HepG2 (cell line): ENCODE data around the gene GPT2. TPM values are rescaled to one million over a fixed set of nuclear protein-coding genes. Genes with fewer than 3 reads are reported as not detected.
A peak's percentile ranks its signal among the peaks of the same experiment; 100 is the strongest.
"Not testable (repeated sequence)": the region's sequence is repeated elsewhere in the genome, so short reads cannot be mapped to it uniquely, and the experiment has no call there.

Experiments used
- ESRRA ChIP-seq: sonication (generic); formaldehyde crosslinking; IDR thresholded peaks from 2 replicates; pipeline ENCODE4 v1.5.1; 2020; ENCODE audit warnings: mild to moderate bottlenecking, low read depth, missing genetic modification reagents
- FOXA3 ChIP-seq: IDR thresholded peaks from 2 replicates; pipeline ENCODE4 v1.6.1; 2016; ENCODE audit warnings: missing genetic modification reagents, missing compliant biosample characterization
- FOXK2 ChIP-seq: fragments of 450-650 bp; IDR thresholded peaks from 2 replicates; pipeline ENCODE4 v1.6.1; 2016
- FOXP1 ChIP-seq, 2 experiments: fragments of 450-650 bp in 1 of 2; IDR thresholded peaks; 2 replicates each; pipeline ENCODE4 v1.6.1; 2017 to 2018; ENCODE audit warnings: antibody characterized with exemption in 1 of 2
- GATAD1 ChIP-seq: IDR thresholded peaks from 2 replicates; pipeline ENCODE4 v1.6.1; 2016; ENCODE audit warnings: missing genetic modification reagents, missing compliant biosample characterization
- HMG20A ChIP-seq: IDR thresholded peaks from 2 replicates; pipeline ENCODE4 v1.6.1; 2016; ENCODE audit warnings: borderline replicate concordance
- HOMEZ ChIP-seq: IDR thresholded peaks from 2 replicates; pipeline ENCODE4 v1.6.1; 2016; ENCODE audit warnings: low read depth
- MED1 ChIP-seq: sonication (generic); formaldehyde crosslinking; IDR thresholded peaks from 2 replicates; pipeline ENCODE4 v1.4.0; 2020; ENCODE audit warnings: missing genetic modification reagents
- NCOA2 ChIP-seq: sonication (generic); formaldehyde crosslinking; IDR thresholded peaks from 2 replicates; pipeline ENCODE4 v1.8.0; 2022; ENCODE audit warnings: inconsistent platforms
- NFKBIZ ChIP-seq: IDR thresholded peaks from 2 replicates; pipeline ENCODE4 v1.6.1; 2018; ENCODE audit warnings: missing genetic modification reagents, missing compliant biosample characterization
- PHF21A ChIP-seq: sonication (generic); formaldehyde crosslinking; IDR thresholded peaks from 2 replicates; pipeline ENCODE4 v1.5.0; 2020; ENCODE audit warnings: mild to moderate bottlenecking, missing genetic modification reagents
- POGZ ChIP-seq: sonication (generic); formaldehyde crosslinking; IDR thresholded peaks from 2 replicates; pipeline ENCODE4 v1.4.0; 2020; ENCODE audit warnings: mild to moderate bottlenecking, missing genetic modification reagents
- SAP130 ChIP-seq: IDR thresholded peaks from 2 replicates; pipeline ENCODE4 v1.6.1; 2016; ENCODE audit warnings: low read depth
- SMAD3 ChIP-seq: sonication (generic); formaldehyde crosslinking; IDR thresholded peaks from 2 replicates; pipeline ENCODE4 v1.4.0; 2020; ENCODE audit warnings: missing genetic modification reagents
- SOX5 ChIP-seq: IDR thresholded peaks from 2 replicates; pipeline ENCODE4 v1.6.1; 2016; ENCODE audit warnings: borderline replicate concordance
- SOX6 ChIP-seq, 2 experiments: fragments of 450-650 bp in 1 of 2; sonication (generic) in 1 of 2; formaldehyde crosslinking in 1 of 2; IDR thresholded peaks; 2 replicates each; pipeline versions ENCODE4 v1.4.0 to v1.6.1; 2017 to 2020; ENCODE audit warnings: antibody characterized with exemption in 1 of 2, mild to moderate bottlenecking in 1 of 2, missing genetic modification reagents in 1 of 2
- SRY ChIP-seq: sonication (generic); formaldehyde crosslinking; IDR thresholded peaks from 2 replicates; pipeline ENCODE4 v1.8.0; 2022; ENCODE audit warnings: mild to moderate bottlenecking, missing genetic modification reagents
- TCF7 ChIP-seq: sonication (generic); IDR thresholded peaks from 2 replicates; pipeline ENCODE4 v1.6.1; 2016; ENCODE audit warnings: antibody characterized with exemption, low read depth
- TEAD3 ChIP-seq: optimal IDR thresholded peaks from 2 replicates; pipeline ENCODE3; 2016; ENCODE audit warnings: borderline replicate concordance
- ZNF549 ChIP-seq: sonication (generic); formaldehyde crosslinking; IDR thresholded peaks from 2 replicates; pipeline ENCODE4 v1.5.0; 2020; ENCODE audit warnings: missing genetic modification reagents
- ZNF564 ChIP-seq: sonication (generic); formaldehyde crosslinking; IDR thresholded peaks from 2 replicates; pipeline ENCODE4 v1.8.1; 2023; ENCODE audit warnings: mild to moderate bottlenecking, missing genetic modification reagents
- ZNF850 ChIP-seq: sonication (generic); formaldehyde crosslinking; conservative IDR thresholded peaks from 2 replicates; pipeline ENCODE4 v1.9.0; 2021; ENCODE audit warnings: mild to moderate bottlenecking, missing genetic modification reagents
- polyA plus RNA-seq, 8 experiments: library from polyadenylated mRNA; depleted of rRNA in 3 of 8; stranded (reverse) in 7 of 8; unstranded in 1 of 8; fragments of >200 nt; fragmentation: Illumina TruSeq in 4 of 8; extraction: Trizol in 4 of 8; gene quantifications; 2 replicates each; pipeline versions ENCODE4 v1.2.1 to v1.2.3, GENCODE V29; 2011 to 2016; ENCODE audit warnings: low read depth in 4 of 8, missing spikeins in 1 of 8, mixed read lengths in 1 of 8; ENCODE audit not compliant: insufficient read depth in 1 of 8
- total RNA-seq, 5 experiments: library from RNA; depleted of rRNA; stranded (reverse); fragments of >200 nt; fragmentation: Illumina TruSeq; extraction: Trizol; gene quantifications; 2 replicates each; pipeline ENCODE4 v1.2.3, GENCODE V29; 2016; ENCODE audit warnings: low read depth in 1 of 5
- TF ChIP-seq, protein P1 (sequence below): sonication (generic); formaldehyde crosslinking; IDR thresholded peaks from 2 replicates; pipeline ENCODE4 v1.5.0; 2020; ENCODE audit warnings: missing genetic modification reagents
- TF ChIP-seq, protein P2 (sequence below): sonication (generic); formaldehyde crosslinking; IDR thresholded peaks from 2 replicates; pipeline ENCODE4 v1.8.0; 2022; ENCODE audit warnings: mild to moderate bottlenecking, missing genetic modification reagents
- TF ChIP-seq, protein P3 (sequence below): sonication (generic); formaldehyde crosslinking; IDR thresholded peaks from 2 replicates; pipeline ENCODE4 v1.8.1; 2023; ENCODE audit warnings: mild to moderate bottlenecking, missing genetic modification reagents, borderline replicate concordance
- TF ChIP-seq, protein P4 (sequence below): sonication (generic); IDR thresholded peaks from 2 replicates; pipeline ENCODE4 v1.6.1; 2016; ENCODE audit warnings: low read depth, borderline replicate concordance

The GPT2 gene
- total and polyA plus RNA-seq, 2 of the 13 experiments (the other 11 are each of a cell fraction or from before 2014, with no cell fraction given), result 138 to 267 TPM

DNA sequence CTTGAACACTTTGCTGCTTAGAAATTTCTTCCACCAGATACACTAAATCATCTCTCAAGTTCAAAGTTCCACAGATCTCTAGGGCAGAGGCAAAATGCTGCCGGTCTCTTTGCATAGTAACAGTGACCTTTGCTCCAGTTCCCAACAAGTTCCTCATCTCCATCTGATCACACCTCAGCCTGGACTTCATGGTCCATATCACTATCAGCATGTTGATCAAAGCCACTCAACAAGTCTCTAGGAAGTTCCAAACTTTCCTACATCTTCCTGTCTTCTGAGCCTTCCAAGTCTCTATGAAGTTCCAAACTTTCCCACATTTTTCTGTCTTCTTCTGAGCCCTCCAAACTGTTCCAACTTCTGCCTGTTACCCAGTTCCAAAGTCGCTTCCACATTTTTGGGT, 15.3 kb upstream of the GPT2 start (continued):
- TF ChIP-seq SOX6, FOXP1 (IDR thresholded peaks at IDR 0.05): not testable (repeated sequence)
- TF ChIP-seq SOX6 (CRISPR knock-in tag; IDR thresholded peaks at IDR 0.05) (peak; percentile 82), SAP130 (CRISPR knock-in tag) (peak; percentile 66), GATAD1 (CRISPR knock-in tag) (peak; percentile 54; the same call in 1 of the 2 replicates), POGZ (peak; percentile 67; the same call in 1 of the 2 replicates), FOXK2 (peak; percentile 25; the same call in 1 of the 2 replicates), SMAD3 (CRISPR knock-in tag) (0 out of 2 replicates have a peak, but pooled peaks have one; percentile 28), NFKBIZ (CRISPR knock-in tag) (peak; percentile 75), MED1 (CRISPR knock-in tag) (peak; percentile 88), SOX5 (peak; percentile 65; the same call in 1 of the 2 replicates), FOXA3 (CRISPR knock-in tag) (peak; percentile 68), HOMEZ (CRISPR knock-in tag) (peak; percentile 75; the same call in 1 of the 2 replicates), TCF7 (peak; percentile 33; the same call in 1 of the 2 replicates), PHF21A (CRISPR knock-in tag) (peak; percentile 61; the same call in 1 of the 2 replicates), TEAD3 (CRISPR knock-in tag) (peak; percentile 75), FOXP1 (CRISPR knock-in tag; IDR thresholded peaks at IDR 0.05) (peak; percentile 63; the same call in 1 of the 2 replicates), NCOA2 (CRISPR knock-in tag) (peak; percentile 73), ZNF549 (peak; percentile 59; the same call in 1 of the 2 replicates), HMG20A (peak; percentile 77; the same call in 1 of the 2 replicates), ZNF850 (0 out of 2 replicates have a peak, but pooled peaks have one; percentile 12), SRY (CRISPR knock-in tag) (peak; percentile 40; the same call in 1 of the 2 replicates), ZNF564 (CRISPR knock-in tag) (0 out of 2 replicates have a peak, but pooled peaks have one; percentile 9), ESRRA (CRISPR knock-in tag) (peak; percentile 71; the same call in 1 of the 2 replicates)
- TF ChIP-seq, protein P1, sequence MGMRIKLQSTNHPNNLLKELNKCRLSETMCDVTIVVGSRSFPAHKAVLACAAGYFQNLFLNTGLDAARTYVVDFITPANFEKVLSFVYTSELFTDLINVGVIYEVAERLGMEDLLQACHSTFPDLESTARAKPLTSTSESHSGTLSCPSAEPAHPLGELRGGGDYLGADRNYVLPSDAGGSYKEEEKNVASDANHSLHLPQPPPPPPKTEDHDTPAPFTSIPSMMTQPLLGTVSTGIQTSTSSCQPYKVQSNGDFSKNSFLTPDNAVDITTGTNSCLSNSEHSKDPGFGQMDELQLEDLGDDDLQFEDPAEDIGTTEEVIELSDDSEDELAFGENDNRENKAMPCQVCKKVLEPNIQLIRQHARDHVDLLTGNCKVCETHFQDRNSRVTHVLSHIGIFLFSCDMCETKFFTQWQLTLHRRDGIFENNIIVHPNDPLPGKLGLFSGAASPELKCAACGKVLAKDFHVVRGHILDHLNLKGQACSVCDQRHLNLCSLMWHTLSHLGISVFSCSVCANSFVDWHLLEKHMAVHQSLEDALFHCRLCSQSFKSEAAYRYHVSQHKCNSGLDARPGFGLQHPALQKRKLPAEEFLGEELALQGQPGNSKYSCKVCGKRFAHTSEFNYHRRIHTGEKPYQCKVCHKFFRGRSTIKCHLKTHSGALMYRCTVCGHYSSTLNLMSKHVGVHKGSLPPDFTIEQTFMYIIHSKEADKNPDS, result peak; percentile 86
- TF ChIP-seq, protein P2, sequence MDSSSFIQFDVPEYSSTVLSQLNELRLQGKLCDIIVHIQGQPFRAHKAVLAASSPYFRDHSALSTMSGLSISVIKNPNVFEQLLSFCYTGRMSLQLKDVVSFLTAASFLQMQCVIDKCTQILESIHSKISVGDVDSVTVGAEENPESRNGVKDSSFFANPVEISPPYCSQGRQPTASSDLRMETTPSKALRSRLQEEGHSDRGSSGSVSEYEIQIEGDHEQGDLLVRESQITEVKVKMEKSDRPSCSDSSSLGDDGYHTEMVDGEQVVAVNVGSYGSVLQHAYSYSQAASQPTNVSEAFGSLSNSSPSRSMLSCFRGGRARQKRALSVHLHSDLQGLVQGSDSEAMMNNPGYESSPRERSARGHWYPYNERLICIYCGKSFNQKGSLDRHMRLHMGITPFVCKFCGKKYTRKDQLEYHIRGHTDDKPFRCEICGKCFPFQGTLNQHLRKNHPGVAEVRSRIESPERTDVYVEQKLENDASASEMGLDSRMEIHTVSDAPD, result peak; percentile 26; the same call in 1 of the 2 replicates
- TF ChIP-seq, protein P3, sequence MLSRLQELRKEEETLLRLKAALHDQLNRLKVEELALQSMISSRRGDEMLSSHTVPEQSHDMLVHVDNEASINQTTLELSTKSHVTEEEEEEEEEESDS (CRISPR knock-in tag), result 0 out of 2 replicates have a peak, but pooled peaks have one; percentile 16
- TF ChIP-seq, protein P4, sequence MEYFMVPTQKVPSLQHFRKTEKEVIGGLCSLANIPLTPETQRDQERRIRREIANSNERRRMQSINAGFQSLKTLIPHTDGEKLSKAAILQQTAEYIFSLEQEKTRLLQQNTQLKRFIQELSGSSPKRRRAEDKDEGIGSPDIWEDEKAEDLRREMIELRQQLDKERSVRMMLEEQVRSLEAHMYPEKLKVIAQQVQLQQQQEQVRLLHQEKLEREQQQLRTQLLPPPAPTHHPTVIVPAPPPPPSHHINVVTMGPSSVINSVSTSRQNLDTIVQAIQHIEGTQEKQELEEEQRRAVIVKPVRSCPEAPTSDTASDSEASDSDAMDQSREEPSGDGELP, result peak; percentile 53; the same call in 1 of the 2 replicates
